NB4 (cell line): ENCODE results near the gene FBXL13.

Experiments
- POLR2A ChIP-seq: IDR thresholded peaks from 2 replicates; pipeline ENCODE4 v1.6.1; 2011; ENCODE audit warnings: mild to moderate bottlenecking; ENCODE audit not compliant: insufficient read length; ENCODE audit errors: extremely low read depth
- TF ChIP-seq, protein P1 (sequence below): IDR thresholded peaks from one replicate; pipeline ENCODE4 v1.5.1; 2012; ENCODE audit warnings: low read depth, low read length

DNA sequence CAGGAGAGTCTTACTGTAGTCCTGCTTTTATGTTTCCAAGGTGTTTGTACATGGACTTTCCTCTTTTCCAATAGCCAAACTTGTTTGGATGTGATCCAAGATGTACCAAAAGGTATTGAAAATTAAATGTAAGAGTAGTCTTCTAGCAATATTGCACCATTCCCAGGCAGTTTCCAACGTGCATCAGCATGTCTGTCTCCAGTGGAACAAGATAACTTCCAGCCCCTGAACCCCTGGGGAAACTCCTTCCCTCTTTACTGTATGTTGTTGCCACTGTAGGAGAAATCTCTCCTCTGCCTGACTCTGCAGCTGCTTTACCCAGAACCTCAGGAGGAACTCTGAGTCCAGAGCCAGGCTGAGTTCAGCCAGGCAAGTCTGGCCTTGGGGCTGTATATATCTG is 18.8 kb upstream of the FBXL13 start:
- TF ChIP-seq, protein P1, sequence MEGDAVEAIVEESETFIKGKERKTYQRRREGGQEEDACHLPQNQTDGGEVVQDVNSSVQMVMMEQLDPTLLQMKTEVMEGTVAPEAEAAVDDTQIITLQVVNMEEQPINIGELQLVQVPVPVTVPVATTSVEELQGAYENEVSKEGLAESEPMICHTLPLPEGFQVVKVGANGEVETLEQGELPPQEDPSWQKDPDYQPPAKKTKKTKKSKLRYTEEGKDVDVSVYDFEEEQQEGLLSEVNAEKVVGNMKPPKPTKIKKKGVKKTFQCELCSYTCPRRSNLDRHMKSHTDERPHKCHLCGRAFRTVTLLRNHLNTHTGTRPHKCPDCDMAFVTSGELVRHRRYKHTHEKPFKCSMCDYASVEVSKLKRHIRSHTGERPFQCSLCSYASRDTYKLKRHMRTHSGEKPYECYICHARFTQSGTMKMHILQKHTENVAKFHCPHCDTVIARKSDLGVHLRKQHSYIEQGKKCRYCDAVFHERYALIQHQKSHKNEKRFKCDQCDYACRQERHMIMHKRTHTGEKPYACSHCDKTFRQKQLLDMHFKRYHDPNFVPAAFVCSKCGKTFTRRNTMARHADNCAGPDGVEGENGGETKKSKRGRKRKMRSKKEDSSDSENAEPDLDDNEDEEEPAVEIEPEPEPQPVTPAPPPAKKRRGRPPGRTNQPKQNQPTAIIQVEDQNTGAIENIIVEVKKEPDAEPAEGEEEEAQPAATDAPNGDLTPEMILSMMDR, result no peak
- TF ChIP-seq POLR2A, result no peak
